KMS-11 (cell line): ENCODE results near the gene EDN2.

Experiments used
- H2AFZ ChIP-seq: fragments of 200-600 bp; sonication (generic); 2 replicates; pipeline ENCODE4 v1.6.1; 2016; ENCODE audit warnings: antibody characterized with exemption, mixed run types, low read depth
- H3K27ac ChIP-seq: fragments of 200-600 bp; sonication (generic); 2 replicates; pipeline ENCODE4 v1.6.1; 2016; ENCODE audit warnings: mild to moderate bottlenecking, mixed run types
- H3K27me3 ChIP-seq: fragments of 200-600 bp; sonication (generic); 2 replicates; pipeline ENCODE4 v1.6.1; 2017; ENCODE audit warnings: mild to moderate bottlenecking, low read depth, mixed run types, moderate library complexity; ENCODE audit not compliant: insufficient read depth
- H3K36me3 ChIP-seq: fragments of 200-600 bp; sonication (generic); 2 replicates; pipeline ENCODE4 v1.6.1; 2017; ENCODE audit warnings: mild to moderate bottlenecking, mixed run types; ENCODE audit not compliant: insufficient read depth
- H3K4me1 ChIP-seq: fragments of 200-600 bp; sonication (generic); 2 replicates; pipeline ENCODE4 v1.6.1; 2016; ENCODE audit warnings: mild to moderate bottlenecking, low read depth, mixed run types; ENCODE audit not compliant: poor library complexity, severe bottlenecking
- H3K4me2 ChIP-seq: fragments of 200-600 bp; sonication (generic); 2 replicates; pipeline ENCODE4 v1.7.0; 2016; ENCODE audit warnings: mild to moderate bottlenecking, mixed run types
- H3K4me3 ChIP-seq: fragments of 200-600 bp; sonication (generic); IDR thresholded peaks from 2 replicates; pipeline ENCODE4 v1.6.1; 2017; ENCODE audit warnings: low read depth, low read length, mixed read lengths; ENCODE audit not compliant: insufficient read depth
- H3K79me2 ChIP-seq: fragments of 200-600 bp; sonication (generic); 2 replicates; pipeline ENCODE4 v1.6.1; 2016; ENCODE audit warnings: low read depth, mixed run types; ENCODE audit not compliant: insufficient read depth
- H3K9ac ChIP-seq: fragments of 200-600 bp; sonication (generic); 2 replicates; pipeline ENCODE4 v1.6.1; 2016; ENCODE audit warnings: mild to moderate bottlenecking, mixed run types
- H4K20me1 ChIP-seq: fragments of 200-600 bp; sonication (generic); 2 replicates; pipeline ENCODE4 v1.6.1; 2016; ENCODE audit warnings: mild to moderate bottlenecking, mixed run types; ENCODE audit not compliant: insufficient read depth
- CTCF ChIP-seq: fragments of 200-600 bp; sonication (generic); conservative IDR thresholded peaks from 2 replicates; pipeline ENCODE4 v1.6.1; 2017; ENCODE audit warnings: low read depth, mild to moderate bottlenecking, antibody characterized with exemption, low read length, moderate library complexity, mixed read lengths

The EDN2 gene

GRCh38 chr1:41499591-41499990 lies 15.1 kb upstream of the EDN2 start:
- H3K27ac ChIP-seq, result no peak overlapping the region
- no peak overlapping the region for H3K4me3 ChIP-seq

GRCh38 chr1:41498804-41499203 lies 14.3 kb upstream of the EDN2 start:
- H3K9ac ChIP-seq, result no peak overlapping the region
- H2AFZ ChIP-seq, result no peak overlapping the region
- H3K79me2 ChIP-seq, result no peaks in the 10 kb centered on the region
- TF ChIP-seq CTCF, result no peak
- H3K4me2 ChIP-seq, result no peak overlapping the region
- H3K27ac ChIP-seq, result no peak overlapping the region
- no peaks in the 10 kb centered on the region for H3K27me3 ChIP-seq
- H4K20me1 ChIP-seq, result no peaks in the 10 kb centered on the region
- peaks cover 27% of the 10 kb centered on the region for H3K4me1 ChIP-seq
- no peak overlapping the region for H3K4me3 ChIP-seq
- no peaks in the 10 kb centered on the region for H3K36me3 ChIP-seq

More at GRCh38 chr1:41499591-41499990, 15.1 kb upstream of the EDN2 start:
- no peaks in the 10 kb centered on the region for H3K27me3 ChIP-seq
- H3K4me2 ChIP-seq, result no peak overlapping the region
- no peak for TF ChIP-seq CTCF
- H3K4me1 ChIP-seq, result peaks cover 33% of the 10 kb centered on the region
- H4K20me1 ChIP-seq, result no peaks in the 10 kb centered on the region
- no peak overlapping the region for H3K9ac ChIP-seq
- H3K36me3 ChIP-seq, result no peaks in the 10 kb centered on the region
- no peak overlapping the region for H2AFZ ChIP-seq
- no peaks in the 10 kb centered on the region for H3K79me2 ChIP-seq

GRCh38 chr1:41498391-41498790 lies 13.9 kb upstream of the EDN2 start:
- Histone ChIP-seq H3K27ac (no peak overlapping the region), H3K4me1 (peaks cover 25% of the 10 kb centered on the region), H3K4me2 (no peak overlapping the region)

DNA sequence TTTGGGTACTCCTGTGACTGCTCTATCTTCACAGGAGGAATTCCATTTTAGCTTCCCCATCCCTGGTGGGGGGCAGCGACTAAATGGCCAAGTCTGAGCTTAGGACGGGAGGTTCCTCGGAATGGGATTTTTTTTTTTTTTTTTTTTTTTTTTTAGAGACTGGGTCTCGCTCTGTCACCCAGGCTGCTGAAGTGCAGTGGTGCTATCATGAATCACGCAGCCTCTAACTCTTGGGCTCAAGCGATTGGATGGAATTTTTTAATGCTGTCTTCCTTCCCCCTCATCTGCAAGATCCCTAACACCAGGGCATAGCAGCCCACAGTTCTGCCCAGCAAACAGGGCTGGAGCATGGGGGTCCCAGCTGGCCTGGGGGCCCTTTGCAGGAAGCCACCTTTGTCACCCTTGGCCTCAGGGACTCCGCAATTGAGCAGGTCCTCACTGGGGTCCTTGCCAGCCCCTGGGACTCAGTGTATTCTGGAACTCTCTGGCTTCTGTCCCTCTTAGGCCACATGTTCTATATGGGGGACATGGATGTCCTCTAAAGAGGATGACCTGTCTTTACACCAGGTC lies 13.1 kb upstream of the EDN2 start:
- no peak for TF ChIP-seq CTCF
- Histone ChIP-seq H3K4me3 (no peak overlapping the region), H3K4me1 (peaks cover 25% of the 10 kb centered on the region), H3K27ac (no peak overlapping the region), H3K9ac (no peak overlapping the region), H3K4me2 (no peak overlapping the region), H3K36me3 (no peaks in the 10 kb centered on the region), H2AFZ (no peak overlapping the region), H3K79me2 (no peaks in the 10 kb centered on the region), H3K27me3 (no peaks in the 10 kb centered on the region), H4K20me1 (no peaks in the 10 kb centered on the region)

More at GRCh38 chr1:41498391-41498790, 13.9 kb upstream of the EDN2 start:
- H3K79me2 ChIP-seq, result no peaks in the 10 kb centered on the region
- H3K36me3 ChIP-seq, result no peaks in the 10 kb centered on the region
- no peak for TF ChIP-seq CTCF
- no peaks in the 10 kb centered on the region for H3K27me3 ChIP-seq
- no peak overlapping the region for H3K9ac ChIP-seq
- no peak overlapping the region for H3K4me3 ChIP-seq
- no peaks in the 10 kb centered on the region for H4K20me1 ChIP-seq
- H2AFZ ChIP-seq, result no peak overlapping the region
